Body of pancreas (tissue), 4 donors: ENCODE results near the gene SKP1.

Experiments
- POLR2A ChIP-seq, 3 donors: fragments of 450-650 bp; IDR thresholded peaks; one replicate each; pipeline ENCODE4 v1.6.1; 2016; ENCODE audit warnings: antibody characterized with exemption in 3 of 3, mild to moderate bottlenecking in 2 of 3
- TF ChIP-seq, protein P1 (sequence below), 7 experiments: fragments of 450-650 bp in 4 of 7; fragments of 200-600 bp in 3 of 7; sonication (generic) in 3 of 7; IDR thresholded peaks; one replicate each; pipeline ENCODE4 v1.5.1; 2016 to 2019; ENCODE audit warnings: antibody characterized with exemption in 7 of 7

DNA sequence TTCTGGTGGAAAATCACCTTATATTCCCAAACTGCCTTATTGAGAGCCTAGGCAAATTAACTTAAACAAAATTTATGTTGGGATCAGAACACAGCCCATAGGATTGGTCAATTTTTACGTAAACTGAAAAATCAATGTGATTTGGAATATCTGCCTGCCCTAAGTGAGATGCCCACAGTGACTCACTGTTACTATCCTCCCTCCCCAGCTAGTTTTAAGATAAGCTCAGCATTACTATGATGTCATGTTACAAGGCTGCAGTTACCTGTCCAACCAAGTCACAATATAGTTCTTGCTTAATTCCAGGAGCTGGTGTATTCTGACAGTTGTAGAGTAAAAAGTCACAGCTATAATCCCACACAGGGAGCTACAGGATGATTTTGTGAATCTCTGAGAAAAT, 23.1 kb downstream of the SKP1 start:
- TF ChIP-seq, protein P1, sequence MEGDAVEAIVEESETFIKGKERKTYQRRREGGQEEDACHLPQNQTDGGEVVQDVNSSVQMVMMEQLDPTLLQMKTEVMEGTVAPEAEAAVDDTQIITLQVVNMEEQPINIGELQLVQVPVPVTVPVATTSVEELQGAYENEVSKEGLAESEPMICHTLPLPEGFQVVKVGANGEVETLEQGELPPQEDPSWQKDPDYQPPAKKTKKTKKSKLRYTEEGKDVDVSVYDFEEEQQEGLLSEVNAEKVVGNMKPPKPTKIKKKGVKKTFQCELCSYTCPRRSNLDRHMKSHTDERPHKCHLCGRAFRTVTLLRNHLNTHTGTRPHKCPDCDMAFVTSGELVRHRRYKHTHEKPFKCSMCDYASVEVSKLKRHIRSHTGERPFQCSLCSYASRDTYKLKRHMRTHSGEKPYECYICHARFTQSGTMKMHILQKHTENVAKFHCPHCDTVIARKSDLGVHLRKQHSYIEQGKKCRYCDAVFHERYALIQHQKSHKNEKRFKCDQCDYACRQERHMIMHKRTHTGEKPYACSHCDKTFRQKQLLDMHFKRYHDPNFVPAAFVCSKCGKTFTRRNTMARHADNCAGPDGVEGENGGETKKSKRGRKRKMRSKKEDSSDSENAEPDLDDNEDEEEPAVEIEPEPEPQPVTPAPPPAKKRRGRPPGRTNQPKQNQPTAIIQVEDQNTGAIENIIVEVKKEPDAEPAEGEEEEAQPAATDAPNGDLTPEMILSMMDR (IDR thresholded peaks at IDR 0.05) = no peak
- TF ChIP-seq POLR2A (IDR thresholded peaks at IDR 0.05) = no peak
